ENCODE measurements around the gene DNAI1.

The DNAI1 gene

DNA sequence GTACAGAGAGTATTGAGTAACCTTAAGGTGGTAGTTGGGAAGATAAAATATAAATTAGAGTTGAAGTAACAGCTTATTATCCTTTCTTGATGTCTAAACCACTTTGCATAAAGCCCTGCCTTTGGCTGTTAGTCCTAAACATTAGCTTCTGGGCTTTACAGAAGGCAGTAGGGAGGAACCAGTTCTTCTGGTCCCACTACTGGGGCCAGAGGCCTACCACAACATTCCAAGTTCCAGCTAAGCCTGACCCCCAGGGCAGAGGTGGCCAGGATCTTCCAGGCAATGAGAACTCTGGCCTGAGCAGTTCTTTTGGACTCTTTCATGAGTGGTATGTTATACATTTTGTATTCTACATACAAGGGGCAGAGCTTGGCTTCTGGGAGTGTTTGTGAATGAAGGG, 26.1 kb downstream of the DNAI1 start:
- in situ Hi-C loops (cut with HindIII; ENCODE audit: low sequenced_read_pairs): no loop called here

DNA sequence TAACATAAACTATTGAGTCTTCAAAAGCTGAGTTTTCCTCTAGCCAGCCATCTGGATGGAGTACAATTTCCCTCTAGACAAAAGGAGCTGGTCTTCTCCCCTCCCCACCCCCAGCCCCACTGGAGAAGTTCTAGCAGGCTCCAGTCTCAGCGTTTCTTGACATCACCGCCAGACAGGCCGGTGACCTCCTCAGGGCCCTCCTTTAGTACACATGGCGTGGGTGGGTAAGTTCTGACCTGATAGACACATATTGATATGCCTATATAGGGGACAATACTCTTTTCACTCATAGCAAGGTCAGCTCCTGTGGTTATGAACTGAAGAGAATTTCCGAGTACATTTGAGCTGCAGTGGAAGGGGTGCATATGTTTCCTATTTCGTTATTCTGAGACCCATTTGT, 27.2 kb downstream of the DNAI1 start:
- in situ Hi-C loops (cut with HindIII; ENCODE audit: low sequenced_read_pairs): no loop called here

DNA sequence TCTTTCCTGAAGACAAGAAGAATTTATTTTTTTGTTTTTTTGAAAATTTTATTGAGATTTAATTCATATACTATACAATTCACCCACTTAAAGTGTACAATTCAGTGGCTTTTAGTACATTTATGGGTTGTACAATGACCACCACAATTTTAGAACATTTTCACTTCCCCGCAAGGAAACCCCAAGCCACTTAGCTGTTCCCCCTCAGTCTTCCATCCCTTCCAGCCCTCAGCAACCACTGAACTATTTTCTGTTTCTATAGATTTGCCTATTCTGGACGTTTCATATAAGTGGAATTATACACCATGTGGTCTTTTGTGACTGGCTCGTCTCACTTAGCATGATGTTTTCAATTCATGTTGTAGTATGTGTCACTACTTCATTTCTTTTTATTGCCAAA, 28.0 kb downstream of the DNAI1 start:
- in situ Hi-C loops (cut with HindIII; ENCODE audit: low sequenced_read_pairs): no loop called here

DNA sequence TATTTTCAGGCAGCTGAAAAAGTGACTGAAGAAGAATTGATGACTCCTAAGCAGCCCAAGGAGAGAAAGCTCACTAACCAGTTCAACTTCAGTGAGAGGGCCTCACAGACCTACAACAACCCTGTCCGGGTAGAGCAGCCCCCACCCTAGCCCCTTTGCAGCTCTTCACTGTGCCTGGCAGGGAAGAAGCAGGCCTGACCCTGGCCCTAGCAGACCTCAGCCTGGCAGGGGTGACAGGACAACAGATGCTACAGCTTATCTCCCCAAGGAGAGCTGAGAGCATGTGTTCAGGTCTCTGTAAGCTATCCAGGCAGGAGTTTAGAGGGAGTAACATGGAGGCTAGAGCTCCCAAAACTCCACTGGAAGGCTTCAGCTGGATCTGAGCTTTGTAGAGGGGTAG, 31.8 kb downstream of the DNAI1 start:
- in situ Hi-C loops (cut with HindIII; ENCODE audit: low sequenced_read_pairs): no loop called here

DNA sequence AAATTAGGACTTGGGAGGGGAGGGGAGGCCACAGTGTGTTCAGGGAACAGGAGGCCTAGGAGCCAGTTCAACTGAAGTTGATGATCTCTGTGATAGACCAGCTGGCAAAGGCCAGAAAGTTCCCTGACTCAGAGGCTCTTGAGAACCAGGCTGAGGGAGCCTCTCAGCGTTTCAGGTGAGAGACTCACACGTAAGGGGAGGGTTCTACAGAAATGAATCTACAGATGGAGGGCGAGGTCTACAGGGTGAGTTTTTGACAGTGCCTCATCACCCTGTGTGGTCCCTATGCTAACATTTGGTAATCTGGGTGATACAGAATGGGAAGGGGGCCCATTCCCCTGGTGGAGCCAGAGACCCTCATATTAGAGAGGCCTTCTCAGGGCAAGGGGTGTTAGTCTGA, 32.2 kb downstream of the DNAI1 start:
- in situ Hi-C loops (cut with HindIII; ENCODE audit: low sequenced_read_pairs): no loop called here

DNA sequence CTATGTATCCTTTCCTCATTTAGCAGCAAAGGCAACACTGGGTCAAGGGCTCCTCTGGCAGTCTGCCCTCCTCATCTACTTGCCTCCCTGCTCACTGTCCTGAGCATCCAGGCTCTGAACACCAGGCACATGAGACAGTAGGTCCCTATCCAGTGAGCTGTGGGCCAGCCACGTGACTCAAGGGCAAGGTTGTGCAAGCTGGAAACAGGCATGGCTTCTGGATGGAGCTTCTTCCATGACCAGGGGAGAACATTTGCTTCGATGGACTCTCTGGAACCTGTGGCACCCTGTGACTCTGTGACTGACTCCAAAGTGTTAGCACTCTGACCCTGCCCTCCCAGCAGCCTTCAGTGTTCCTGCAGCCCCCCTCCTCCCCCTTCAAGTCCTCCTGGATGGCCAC, 33.0 kb downstream of the DNAI1 start:
- in situ Hi-C loops (cut with HindIII; ENCODE audit: low sequenced_read_pairs): no loop called here

DNA sequence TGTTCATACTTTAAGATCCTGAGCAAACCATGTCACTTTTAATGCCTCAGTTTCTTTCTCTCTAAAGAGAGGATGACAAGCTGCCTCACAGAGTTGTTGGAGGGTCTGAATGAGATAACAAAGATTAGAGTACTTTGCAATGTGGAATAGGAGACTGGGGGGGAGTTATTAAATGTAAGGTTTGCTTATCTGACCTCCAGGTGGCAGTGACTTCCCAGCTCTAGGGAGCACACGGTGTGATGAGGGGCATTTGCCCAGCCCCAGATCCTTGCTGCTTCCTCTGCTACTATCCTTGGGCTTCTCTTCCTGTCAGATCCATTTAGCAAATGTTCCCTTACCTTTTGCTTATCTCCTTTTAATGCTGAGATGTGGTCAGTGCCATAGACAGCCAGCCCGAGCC, 33.4 kb downstream of the DNAI1 start:
- in situ Hi-C loops (cut with HindIII; ENCODE audit: low sequenced_read_pairs): no loop called here

DNA sequence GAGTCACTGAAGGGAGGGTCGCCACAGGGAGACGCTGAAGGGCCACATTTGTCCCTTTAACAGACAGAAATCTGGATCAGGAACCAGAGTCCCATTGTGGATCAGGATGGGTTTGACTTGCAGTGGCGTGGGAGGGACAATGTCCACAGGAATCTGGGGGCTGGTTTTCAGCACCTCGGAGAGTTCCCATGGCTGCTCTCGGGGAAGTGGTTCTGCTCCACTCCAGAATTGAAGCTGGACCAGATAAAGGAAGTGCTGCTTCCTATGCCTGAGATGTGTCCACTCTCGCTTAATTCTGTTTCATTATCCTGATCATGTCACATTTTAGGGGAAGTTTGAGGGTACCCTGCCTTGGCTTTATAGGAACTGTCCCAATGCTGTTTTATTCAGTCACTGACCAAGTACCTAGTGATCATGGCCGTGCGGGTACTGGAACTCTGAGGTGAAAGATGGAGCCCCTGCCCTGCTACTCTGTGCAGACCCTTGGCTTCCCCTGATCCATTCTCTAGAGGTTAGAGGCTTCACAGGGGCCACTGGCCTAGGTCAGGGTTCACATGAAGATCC, 35.4 kb downstream of the DNAI1 start:
- in situ Hi-C loops (cut with HindIII; ENCODE audit: low sequenced_read_pairs): no loop called here

DNA sequence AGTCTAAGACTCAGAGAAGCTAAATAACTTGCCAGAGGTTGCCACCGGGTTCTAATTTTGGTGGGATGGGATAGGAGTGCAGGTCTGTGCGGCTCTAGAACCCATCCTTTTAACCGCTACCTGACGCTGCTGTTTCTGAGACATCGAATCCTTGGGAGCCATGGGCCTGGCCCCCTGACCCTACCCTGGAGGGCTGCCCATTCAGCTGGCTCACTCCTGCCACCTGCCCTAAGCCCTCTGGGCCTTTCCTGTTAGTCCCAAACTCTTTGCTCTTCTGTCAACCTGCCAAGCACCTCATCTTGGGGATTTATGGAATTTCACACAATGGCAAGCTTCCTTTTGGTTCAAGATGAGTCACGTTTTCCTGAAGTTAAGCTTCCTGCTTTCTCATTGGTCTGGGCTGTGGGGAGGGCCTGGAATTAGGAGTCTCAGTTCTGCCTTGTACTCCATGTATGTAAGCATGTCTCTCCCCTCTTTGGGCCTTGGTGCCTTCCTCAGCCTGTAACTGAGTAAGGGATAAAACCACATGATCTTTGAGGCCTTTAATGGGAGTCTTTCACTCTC, 37.6 kb downstream of the DNAI1 start:
- in situ Hi-C loops (cut with HindIII; ENCODE audit: low sequenced_read_pairs): no loop called here

DNA sequence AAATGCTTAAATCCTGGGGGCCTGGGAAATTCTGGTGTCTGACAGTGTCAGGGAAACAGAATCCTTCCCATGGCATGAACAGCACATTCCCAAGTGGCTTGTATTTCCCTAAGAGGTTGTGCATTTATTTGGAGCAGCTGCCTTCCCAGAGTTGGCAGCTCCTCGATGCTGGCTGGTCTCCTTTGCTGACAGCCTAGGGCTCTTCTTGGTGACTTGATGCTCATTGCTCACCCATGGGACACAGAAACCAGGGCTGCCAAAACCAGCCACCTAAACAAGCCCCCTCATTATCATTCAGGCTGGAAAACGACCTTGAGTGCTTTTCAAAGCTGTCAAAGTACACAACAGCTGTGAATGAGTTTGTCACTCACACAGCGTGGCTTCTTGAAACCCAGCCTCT, 39.9 kb downstream of the DNAI1 start:
- in situ Hi-C loops (cut with HindIII; ENCODE audit: low sequenced_read_pairs): no loop called here

DNA sequence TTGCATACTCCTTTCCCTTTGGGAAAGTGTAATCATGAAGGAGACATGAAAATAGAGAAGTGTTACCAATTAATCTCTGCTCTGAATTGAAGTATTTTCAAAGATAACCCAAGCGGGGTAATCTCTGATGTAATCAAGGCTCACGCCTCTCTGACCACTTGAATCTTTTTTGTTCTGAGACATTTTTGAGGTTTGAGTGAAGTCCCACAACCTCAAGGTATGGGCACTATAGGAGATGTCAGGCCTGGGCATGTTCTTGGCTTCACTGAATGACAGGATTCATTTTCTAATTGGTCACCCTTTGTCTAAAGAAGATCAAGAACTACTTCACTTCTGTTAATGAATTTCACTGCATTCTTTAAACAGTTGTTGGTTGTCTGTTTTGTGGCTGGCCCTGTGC, 40.5 kb downstream of the DNAI1 start:
- in situ Hi-C loops (cut with HindIII; ENCODE audit: low sequenced_read_pairs): no loop called here

DNA sequence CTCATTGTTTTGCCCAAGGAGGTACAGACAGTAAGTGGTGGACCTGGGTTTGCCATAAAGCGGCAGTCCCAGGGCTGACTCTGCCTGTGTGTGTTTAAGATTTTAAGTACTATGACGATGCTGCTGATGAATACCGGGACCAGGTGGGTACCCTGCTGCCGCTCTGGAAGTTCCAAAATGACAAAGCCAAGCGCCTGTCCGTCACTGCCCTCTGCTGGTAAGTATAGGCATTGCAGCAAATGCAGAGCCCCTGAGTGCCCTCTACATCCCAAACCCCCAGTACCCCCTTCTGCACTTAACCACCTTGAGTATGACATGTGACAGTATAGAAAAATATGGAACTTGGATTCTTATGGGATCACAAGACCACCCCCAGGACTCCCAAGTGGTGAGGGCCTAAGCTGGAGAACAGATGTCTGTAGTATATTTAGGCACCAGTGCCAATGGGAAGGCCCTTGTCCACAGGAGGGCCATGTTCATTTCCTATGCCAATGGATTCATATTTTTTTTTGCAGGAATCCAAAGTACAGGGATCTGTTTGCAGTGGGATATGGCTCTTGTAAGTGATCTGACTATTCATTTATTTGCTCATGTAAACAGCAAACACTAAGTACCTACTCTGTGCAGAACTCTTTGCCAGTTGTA, 42.1 kb downstream of the DNAI1 start:
- in situ Hi-C loops (cut with HindIII; ENCODE audit: low sequenced_read_pairs): loop anchor here (10.0 kb wide), 2 partner anchors 74 to 76 kb away; no protein-coding TSS in a partner anchor

DNA sequence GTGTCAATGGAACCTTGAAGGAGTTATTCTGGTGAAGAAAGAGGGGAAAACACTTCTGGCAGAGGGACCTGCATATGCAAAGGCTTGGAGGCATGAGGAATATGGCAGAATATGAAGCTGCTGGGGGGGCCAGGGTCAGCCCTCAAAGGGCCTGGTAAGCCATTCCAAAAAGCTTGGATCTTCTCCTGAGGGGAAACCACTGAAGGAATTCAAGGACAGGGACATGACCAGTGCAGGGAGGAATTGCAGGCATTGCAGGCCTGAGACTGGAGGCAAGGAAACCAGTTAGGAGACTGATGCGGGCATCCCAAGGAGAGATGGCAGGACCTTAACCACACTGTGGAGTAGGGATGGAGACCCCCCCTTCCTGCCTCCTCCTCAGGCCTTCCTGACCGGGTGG, 42.8 kb downstream of the DNAI1 start:
- in situ Hi-C loops (cut with HindIII; ENCODE audit: low sequenced_read_pairs): loop anchor here (10.0 kb wide), 2 partner anchors 73 to 77 kb away; no protein-coding TSS in a partner anchor

DNA sequence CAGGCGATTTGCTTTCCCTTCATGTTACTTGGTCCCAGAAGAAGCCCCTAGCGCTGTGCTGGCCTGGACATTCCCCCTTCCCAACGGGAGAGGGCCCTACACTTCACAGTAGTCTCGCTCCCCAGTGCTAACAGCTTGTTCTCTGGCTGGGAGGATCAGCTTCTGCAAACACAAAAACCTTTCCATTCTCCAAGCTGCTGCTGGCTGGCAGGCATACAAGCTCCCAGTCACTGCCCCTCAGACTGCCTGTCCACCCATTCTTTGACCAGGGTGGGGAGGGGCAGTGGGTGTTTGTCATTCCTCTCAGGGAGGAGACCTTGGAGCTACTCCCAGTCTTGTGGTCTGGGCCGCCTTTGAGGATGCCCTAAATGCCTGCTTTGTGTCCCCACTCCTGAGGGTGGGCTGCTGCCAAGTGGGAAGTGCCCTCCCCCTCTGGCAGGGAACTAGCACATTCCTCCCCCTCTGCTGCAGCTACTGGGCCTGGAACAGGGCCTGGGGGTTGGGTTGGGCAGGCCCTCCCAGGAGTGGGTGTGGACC, 43.4 kb downstream of the DNAI1 start:
- in situ Hi-C loops (cut with HindIII; ENCODE audit: low sequenced_read_pairs): loop anchor here (10.0 kb wide), 2 partner anchors 73 to 77 kb away; no protein-coding TSS in a partner anchor

DNA sequence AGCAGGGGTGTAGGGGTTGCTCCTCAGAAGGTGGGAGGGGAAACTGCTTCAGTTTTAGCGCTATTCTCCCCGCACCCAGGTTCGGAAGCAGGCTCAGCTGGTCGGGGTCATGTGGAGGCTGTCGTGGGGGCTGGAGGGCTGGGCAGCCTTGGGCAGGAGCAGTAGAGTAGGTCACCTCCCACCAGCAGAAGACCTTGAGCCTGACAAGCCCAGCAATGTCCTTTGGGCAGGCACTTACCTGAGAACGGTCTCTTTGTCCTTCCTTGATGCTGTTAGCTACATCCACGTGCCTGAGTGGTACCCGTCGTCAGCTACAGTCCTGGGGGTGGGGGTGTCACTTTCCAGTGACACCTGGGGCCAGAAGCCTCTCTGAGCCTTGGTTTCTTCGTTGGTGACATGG, 43.9 kb downstream of the DNAI1 start:
- in situ Hi-C loops (cut with HindIII; ENCODE audit: low sequenced_read_pairs): loop anchor here (10.0 kb wide), 2 partner anchors 72 to 78 kb away; no protein-coding TSS in a partner anchor

DNA sequence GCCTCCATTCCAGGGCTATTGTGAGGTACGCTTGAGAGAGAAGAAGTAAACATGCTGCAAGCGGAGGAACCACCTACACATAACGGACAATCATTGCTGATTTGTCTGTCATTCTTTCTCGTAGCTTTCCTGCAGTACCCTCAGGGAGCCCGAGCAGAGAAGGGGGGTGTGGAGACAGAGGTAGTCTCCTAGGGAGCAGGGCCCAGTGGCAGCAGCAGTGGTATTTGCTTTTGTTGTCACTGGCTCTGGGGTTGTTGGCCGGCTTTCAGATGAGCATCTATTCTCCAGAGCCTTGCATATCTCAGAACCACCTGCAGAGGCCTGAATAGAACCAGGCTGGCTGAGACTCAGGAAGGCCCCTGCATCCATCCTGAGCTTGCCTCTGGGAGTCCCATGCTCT, 44.3 kb downstream of the DNAI1 start:
- in situ Hi-C loops (cut with HindIII; ENCODE audit: low sequenced_read_pairs): loop anchor here (10.0 kb wide), 2 partner anchors 72 to 78 kb away; no protein-coding TSS in a partner anchor

DNA sequence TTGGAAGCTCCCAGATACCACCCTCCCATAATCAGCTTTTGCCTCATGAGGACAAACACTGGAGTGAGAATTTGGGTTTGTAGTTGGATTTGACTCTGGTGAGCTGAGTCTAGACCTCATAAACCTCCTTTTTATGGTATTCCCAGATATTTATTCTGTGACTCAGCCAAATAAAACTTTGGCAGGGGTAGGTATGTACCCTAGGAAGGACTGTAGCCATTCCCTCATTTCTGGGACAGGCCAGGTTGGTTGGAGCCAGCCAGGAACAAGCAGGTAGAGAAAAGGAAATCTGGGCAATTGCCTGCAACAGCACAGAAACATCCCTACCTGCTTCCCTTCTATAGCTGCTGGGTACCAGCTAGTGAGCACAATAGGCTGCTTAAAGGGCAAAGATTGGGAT, 44.8 kb downstream of the DNAI1 start:
- in situ Hi-C loops (cut with HindIII; ENCODE audit: low sequenced_read_pairs): loop anchor here (10.0 kb wide), 2 partner anchors 71 to 79 kb away; no protein-coding TSS in a partner anchor

DNA sequence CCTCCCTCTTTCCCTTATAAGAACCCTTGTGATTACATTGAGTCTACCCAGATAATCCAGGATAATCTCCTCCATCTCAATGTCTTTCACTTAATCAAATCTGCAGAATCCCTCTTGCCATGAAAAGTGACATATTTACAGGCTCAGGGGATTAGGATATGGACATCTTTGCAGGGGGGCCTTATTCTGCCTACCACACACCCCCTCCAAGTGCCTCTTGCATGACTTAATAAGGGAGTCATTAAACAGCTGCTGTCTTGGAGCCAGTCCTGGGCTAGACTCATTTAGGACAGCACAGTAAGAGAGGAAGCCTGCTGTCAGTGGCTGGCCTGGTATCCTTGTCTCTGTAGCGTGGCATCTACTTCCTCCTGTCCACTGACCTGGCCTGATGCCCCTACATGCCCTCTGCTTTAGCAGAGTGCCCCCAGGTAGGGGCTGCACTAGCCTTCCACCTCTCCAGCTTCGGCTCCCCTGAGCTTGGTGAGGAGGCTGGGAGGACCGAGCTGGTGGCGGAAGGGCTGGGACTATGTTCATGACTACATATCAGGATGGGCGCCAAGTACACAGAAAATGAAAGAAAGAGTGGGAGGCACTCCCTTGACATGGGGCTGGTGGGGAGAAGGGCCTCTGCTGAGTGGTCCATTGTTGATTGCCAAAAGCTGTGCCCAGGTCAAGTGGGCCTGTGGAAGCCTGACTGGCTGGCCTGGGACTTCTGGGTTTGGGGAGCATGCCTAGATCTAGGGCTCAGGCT, 46.9 kb downstream of the DNAI1 start:
- in situ Hi-C loops (cut with HindIII; ENCODE audit: low sequenced_read_pairs): loop anchor here (10.0 kb wide), 2 partner anchors 69 to 81 kb away; no protein-coding TSS in a partner anchor

DNA sequence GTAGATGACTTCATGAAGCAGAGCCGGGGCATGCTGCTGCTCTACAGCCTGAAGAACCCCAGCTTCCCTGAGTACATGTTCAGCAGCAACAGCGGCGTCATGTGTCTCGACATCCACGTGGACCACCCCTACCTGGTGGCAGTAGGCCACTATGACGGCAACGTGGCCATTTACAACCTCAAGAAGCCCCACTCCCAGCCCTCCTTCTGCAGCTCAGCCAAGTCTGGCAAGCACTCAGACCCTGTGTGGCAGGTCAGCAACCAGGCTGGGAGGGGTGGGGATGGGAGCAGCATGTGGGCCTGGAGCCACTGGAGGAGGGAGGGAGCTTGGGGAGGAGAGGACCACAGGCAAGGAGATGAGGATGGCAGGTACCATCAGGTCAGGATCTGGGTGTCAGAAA, 48.0 kb downstream of the DNAI1 start:
- in situ Hi-C loops (cut with HindIII; ENCODE audit: low sequenced_read_pairs): loop anchor here (10.0 kb wide), 2 partner anchors 68 to 82 kb away; no protein-coding TSS in a partner anchor

DNA sequence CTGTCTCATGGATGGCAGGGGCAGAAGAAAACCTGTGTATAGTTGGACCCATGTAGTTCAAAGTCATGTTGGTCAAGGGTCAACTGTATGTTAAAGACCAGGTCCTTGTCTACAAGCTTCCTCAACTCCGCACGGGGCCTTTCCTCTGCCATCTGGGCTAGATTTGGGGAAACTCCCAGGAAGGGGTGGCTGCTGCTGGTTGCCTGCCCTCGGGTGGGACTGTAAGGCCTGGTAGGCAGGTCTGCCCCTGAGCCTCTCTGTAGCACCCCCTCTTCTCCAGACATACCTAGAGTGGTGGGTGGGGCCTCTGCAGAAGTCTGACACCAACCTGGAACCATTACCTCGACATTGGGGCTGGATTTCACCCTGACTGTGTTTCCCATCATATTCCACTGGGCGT, 49.0 kb downstream of the DNAI1 start:
- in situ Hi-C loops (cut with HindIII; ENCODE audit: low sequenced_read_pairs): loop anchor here (10.0 kb wide), 2 partner anchors 67 to 83 kb away; no protein-coding TSS in a partner anchor

DNA sequence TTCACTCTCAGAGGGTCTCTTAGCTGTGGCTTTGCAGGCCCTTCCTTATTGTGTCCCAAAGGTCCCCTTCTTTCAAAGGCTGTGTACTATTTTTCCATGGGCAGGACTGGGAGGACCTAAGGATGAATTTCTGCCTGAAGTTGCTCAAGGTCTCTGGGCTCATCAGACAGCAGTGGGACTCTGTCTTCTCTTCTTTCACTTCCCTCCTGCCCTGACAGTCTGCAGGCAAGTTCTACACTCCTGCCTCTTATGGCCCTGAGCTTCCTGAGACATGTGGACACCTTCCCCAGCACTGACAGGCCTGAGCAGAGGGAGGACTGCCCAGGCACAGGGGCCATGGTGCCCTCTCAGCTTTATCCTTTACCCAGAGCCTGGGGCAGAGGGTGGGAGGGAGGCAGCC, 49.4 kb downstream of the DNAI1 start:
- in situ Hi-C loops (cut with HindIII; ENCODE audit: low sequenced_read_pairs): loop anchor here (10.0 kb wide), 2 partner anchors 67 to 83 kb away; no protein-coding TSS in a partner anchor

All from DLD1 (cell line).